Neural cell (in vitro differentiated cells): ENCODE results near the gene PHOX2A. TPM values are rescaled to one million over a fixed set of nuclear protein-coding genes. Genes with fewer than 3 reads are reported as not detected.
A peak's percentile ranks its signal among the peaks of the same experiment; 100 is the strongest.

Experiments
- H2AFZ ChIP-seq: fragments of 200-600, 300-800 bp; sonication (generic), shearing (Covaris generic); 2 replicates; pipeline ENCODE4 v1.6.0; 2014; ENCODE audit warnings: low read depth, mild to moderate bottlenecking, antibody characterized with exemption, low read length, moderate library complexity
- H3F3A ChIP-seq: fragments of 200-600 bp; shearing (Covaris generic); 2 replicates; pipeline ENCODE4 v1.6.1; 2016; ENCODE audit warnings: mild to moderate bottlenecking, moderate library complexity, mixed read lengths, antibody characterized with exemption, low read length; ENCODE audit not compliant: insufficient read depth, poor library complexity, severe bottlenecking
- H3K27ac ChIP-seq: fragments of 200-600, 300-800 bp; sonication (generic), shearing (Covaris generic); 2 replicates; pipeline ENCODE4 v1.5.1; 2014; ENCODE audit warnings: mild to moderate bottlenecking, low read length, moderate library complexity
- H3K27me3 ChIP-seq: fragments of 300-800, 200-600 bp; sonication (generic), shearing (Covaris generic); 2 replicates; pipeline ENCODE4 v1.6.0; 2014; ENCODE audit warnings: mild to moderate bottlenecking, low read depth, low read length, moderate library complexity; ENCODE audit not compliant: insufficient read depth
- H3K36me3 ChIP-seq: fragments of 300-800, 200-600 bp; sonication (generic), shearing (Covaris generic); 2 replicates; pipeline ENCODE4 v1.5.1; 2014; ENCODE audit warnings: mild to moderate bottlenecking, antibody characterized with exemption, low read length, moderate library complexity; ENCODE audit not compliant: insufficient read depth
- H3K4me2 ChIP-seq: fragments of 300-800, 200-600 bp; sonication (generic), shearing (Covaris generic); 2 replicates; pipeline ENCODE4 v1.6.0; 2014; ENCODE audit warnings: mild to moderate bottlenecking, low read length
- H3K4me3 ChIP-seq: fragments of 300-800, 200-600 bp; sonication (generic), shearing (Covaris generic); 2 replicates; pipeline ENCODE4 v1.5.1; 2014; ENCODE audit warnings: mild to moderate bottlenecking, low read length, moderate library complexity
- H3K79me2 ChIP-seq: fragments of 200-600 bp; shearing (Covaris generic); replicated peaks from 2 replicates; pipeline ENCODE4 v1.6.0; 2014; ENCODE audit warnings: mild to moderate bottlenecking, low read length, moderate library complexity; ENCODE audit not compliant: insufficient read depth
- H3K9ac ChIP-seq: fragments of 300-800, 200-600 bp; sonication (generic), shearing (Covaris generic); 2 replicates; pipeline ENCODE4 v1.6.1; 2016; ENCODE audit warnings: mild to moderate bottlenecking, low read length, mixed read lengths
- H3K9me2 ChIP-seq: fragments of 200-600 bp; shearing (Covaris generic); 2 replicates; pipeline ENCODE4 v1.6.1; 2016; ENCODE audit warnings: mild to moderate bottlenecking, low read length, mixed read lengths; ENCODE audit not compliant: insufficient read depth
- H3K9me3 ChIP-seq: fragments of 200-600, 300-800 bp; sonication (generic), shearing (Covaris generic); 2 replicates; pipeline ENCODE4 v1.6.1; 2016; ENCODE audit warnings: mild to moderate bottlenecking, mixed run types, low read length, moderate library complexity, mixed read lengths
- H4K20me1 ChIP-seq: fragments of 200-600 bp; shearing (Covaris generic); 2 replicates; pipeline ENCODE4 v1.6.1; 2016; ENCODE audit warnings: mild to moderate bottlenecking, mixed run types; ENCODE audit not compliant: insufficient read depth
- CTCF ChIP-seq: fragments of 450-650 bp; IDR thresholded peaks from 2 replicates; pipeline ENCODE4 v1.5.1; 2014; ENCODE audit warnings: antibody characterized with exemption, mild to moderate bottlenecking, moderate library complexity; ENCODE audit not compliant: poor library complexity, severe bottlenecking
- EZH2 ChIP-seq: fragments of 200-600, 300-800 bp; shearing (Covaris generic), sonication (generic); IDR thresholded peaks from 2 replicates; pipeline ENCODE4 v1.6.1; 2014; ENCODE audit warnings: antibody characterized with exemption, low read length, borderline replicate concordance, mild to moderate bottlenecking; ENCODE audit not compliant: insufficient read depth, poor library complexity, severe bottlenecking
- POLR2AphosphoS5 ChIP-seq: IDR thresholded peaks from 2 replicates; pipeline ENCODE4 v1.6.1; 2012
- RAD21 ChIP-seq: fragments of 450-650 bp; conservative IDR thresholded peaks from 2 replicates; pipeline ENCODE4 v1.6.1; 2014; ENCODE audit warnings: antibody characterized with exemption, mild to moderate bottlenecking, moderate library complexity
- REST ChIP-seq: IDR thresholded peaks from 2 replicates; pipeline ENCODE4 v1.6.1; 2012; ENCODE audit warnings: borderline replicate concordance
- SMC3 ChIP-seq: fragments of 450-650 bp; conservative IDR thresholded peaks from 2 replicates; pipeline ENCODE4 v1.6.1; 2014; ENCODE audit warnings: antibody characterized with exemption, mild to moderate bottlenecking, moderate library complexity; ENCODE audit not compliant: poor library complexity
- polyA plus RNA-seq: library from polyadenylated mRNA; depleted of rRNA; stranded (reverse); fragments of >200 nt; gene quantifications from 2 replicates; pipeline ENCODE4 v1.2.3, GENCODE V29; 2014

PHOX2A gene
- polyA plus RNA-seq, 1 donor from 2014 or later = not detected

DNA sequence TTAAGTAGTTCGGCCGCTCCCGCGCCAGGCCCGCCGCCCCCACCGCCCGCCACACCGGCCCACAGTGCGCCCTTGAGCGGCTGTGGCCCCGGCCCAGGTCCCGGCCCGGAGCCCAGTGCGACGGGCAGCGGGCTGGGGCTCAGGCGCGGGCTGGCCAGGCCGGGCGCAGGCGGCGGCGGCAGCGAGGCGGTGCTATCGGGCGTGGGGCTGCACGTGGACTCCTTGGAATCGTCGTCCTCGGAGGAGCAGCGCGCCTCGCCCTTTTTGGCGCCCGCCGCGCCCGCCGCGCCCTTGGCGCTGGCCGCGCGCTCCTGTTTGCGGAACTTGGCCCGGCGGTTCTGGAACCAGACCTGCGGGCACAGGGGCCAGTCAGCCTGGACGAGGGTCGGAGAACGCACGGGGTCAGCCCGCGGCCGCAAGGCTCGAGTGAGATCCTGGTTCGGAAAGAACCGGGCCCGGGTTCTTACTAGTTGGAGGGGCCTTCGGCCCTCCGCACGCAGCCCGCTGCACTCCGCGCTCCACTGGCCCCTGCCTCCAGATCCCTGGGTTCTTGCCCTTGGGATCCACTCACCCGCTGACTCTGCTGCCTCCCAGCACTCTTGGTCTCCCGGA lies 4.0 kb downstream of the PHOX2A start:
- no peaks in the 10 kb centered on the region for H4K20me1 ChIP-seq

GRCh38 chr11:72239313-72239848 lies 4.6 kb downstream of the PHOX2A start:
- H4K20me1 ChIP-seq = no peaks in the 10 kb centered on the region

More for the DNA sequence above, 4.0 kb downstream of the PHOX2A start:
- peaks cover 66% of the 10 kb centered on the region for H3K27me3 ChIP-seq
- no peak overlapping the region for H2AFZ ChIP-seq
- no peak overlapping the region for H3K4me2 ChIP-seq
- H3K4me3 ChIP-seq = peak overlapping the region; percentile 43
- H3F3A ChIP-seq = no peaks in the 10 kb centered on the region
- TF ChIP-seq CTCF (no peak), RAD21 (no peak), POLR2AphosphoS5 (no peak), REST (no peak), EZH2 (peak; percentile 23), SMC3 (no peak)
- no peaks in the 10 kb centered on the region for H3K36me3 ChIP-seq
- H3K27ac ChIP-seq = no peak overlapping the region
- H3K9ac ChIP-seq = no peak overlapping the region
- no peaks in the 10 kb centered on the region for H3K9me2 ChIP-seq
- no peaks in the 10 kb centered on the region for H3K79me2 ChIP-seq
- peaks cover 4% of the 10 kb centered on the region for H3K9me3 ChIP-seq

More at GRCh38 chr11:72239313-72239848, 4.6 kb downstream of the PHOX2A start:
- H3K9me3 ChIP-seq = peaks cover 4% of the 10 kb centered on the region
- no peak overlapping the region for H3K4me2 ChIP-seq
- no peak for TF ChIP-seq CTCF
- TF ChIP-seq EZH2 = peak; percentile 12
- H3K79me2 ChIP-seq = no peaks in the 10 kb centered on the region
- no peak overlapping the region for H3K4me3 ChIP-seq
- no peaks in the 10 kb centered on the region for H3K36me3 ChIP-seq
- no peaks in the 10 kb centered on the region for H3K9me2 ChIP-seq
- H2AFZ ChIP-seq = no peak overlapping the region
- no peaks in the 10 kb centered on the region for H3F3A ChIP-seq
- peaks cover 61% of the 10 kb centered on the region for H3K27me3 ChIP-seq
- H3K9ac ChIP-seq = no peak overlapping the region
- H3K27ac ChIP-seq = no peak overlapping the region
